Neuronal stem cell (in vitro differentiated cells): ENCODE results near the gene MICAL2.

Source experiments
- DNase-seq: peaks from one replicate; pipeline ENCODE4 v3.0.0-alpha.2; 2013; ENCODE audit warnings: low spot score
- H2AFZ ChIP-seq: one replicate; pipeline ENCODE4 v1.6.1; 2013; ENCODE audit warnings: mild to moderate bottlenecking, low read length, inconsistent platforms
- H2AK5ac ChIP-seq: 2 replicates; pipeline ENCODE4 v1.6.1; 2013; ENCODE audit warnings: low read depth, mild to moderate bottlenecking, inconsistent platforms, low read length, moderate library complexity, mixed read lengths
- H2BK120ac ChIP-seq: 2 replicates; pipeline ENCODE4 v1.6.1; 2013; ENCODE audit warnings: low read depth, mild to moderate bottlenecking, inconsistent platforms, low read length, moderate library complexity, mixed read lengths
- H2BK12ac ChIP-seq: one replicate; pipeline ENCODE4 v1.6.1; 2013; ENCODE audit warnings: low read length, inconsistent platforms
- H2BK15ac ChIP-seq: 2 replicates; pipeline ENCODE4 v1.6.1; 2013; ENCODE audit warnings: mild to moderate bottlenecking, low read length, inconsistent platforms, mixed read lengths
- H2BK5ac ChIP-seq: one replicate; pipeline ENCODE4 v1.6.1; 2013; ENCODE audit warnings: inconsistent platforms, mild to moderate bottlenecking, low read length, moderate library complexity
- H3K14ac ChIP-seq: one replicate; pipeline ENCODE4 v1.6.1; 2013; ENCODE audit warnings: low read length, inconsistent platforms
- H3K18ac ChIP-seq: 2 replicates; pipeline ENCODE4 v1.6.1; 2013; ENCODE audit warnings: low read length, inconsistent platforms
- H3K23ac ChIP-seq: 2 replicates; pipeline ENCODE4 v1.6.1; 2013; ENCODE audit warnings: low read depth, mild to moderate bottlenecking, mixed read lengths, low read length, inconsistent platforms; ENCODE audit not compliant: poor library complexity
- H3K27ac ChIP-seq: replicated peaks from 3 replicates; pipeline ENCODE4 v1.5.1; 2013; ENCODE audit warnings: low read length, inconsistent platforms
- H3K27me3 ChIP-seq, 3 experiments: 2 replicates each; pipeline ENCODE4 v1.6.1; 2013; ENCODE audit warnings: low read length in 3 of 3, mild to moderate bottlenecking in 2 of 3, inconsistent platforms in 1 of 3, low read depth in 1 of 3, mixed read lengths in 1 of 3, moderate library complexity in 1 of 3; ENCODE audit not compliant: control insufficient read depth in 3 of 3, insufficient read depth in 3 of 3
- H3K36me3 ChIP-seq, 2 donors: replicated peaks in 1 of 2; 2 replicates each; pipeline ENCODE4 v1.6.1; 2013; ENCODE audit warnings: low read length in 2 of 2; ENCODE audit not compliant: control insufficient read depth in 2 of 2, insufficient read depth in 2 of 2
- H3K4ac ChIP-seq: 2 replicates; pipeline ENCODE4 v1.6.1; 2013; ENCODE audit warnings: inconsistent platforms, mild to moderate bottlenecking, low read length, moderate library complexity
- H3K4me1 ChIP-seq, 2 donors: 1 replicate in 1 of 2; 2 replicates in 1 of 2; pipeline ENCODE4 v1.6.1; 2013; ENCODE audit warnings: low read length in 2 of 2, low read depth in 1 of 2; ENCODE audit not compliant: control insufficient read depth in 2 of 2, insufficient read depth in 1 of 2
- H3K4me2 ChIP-seq: one replicate; pipeline ENCODE4 v1.6.1; 2013; ENCODE audit warnings: mild to moderate bottlenecking, low read length, inconsistent platforms; ENCODE audit not compliant: insufficient read depth, poor library complexity, severe bottlenecking
- H3K4me3 ChIP-seq, 2 donors: 2 replicates each; pipeline ENCODE4 v1.5.1; 2013; ENCODE audit warnings: low read length in 2 of 2, mild to moderate bottlenecking in 2 of 2, inconsistent platforms in 1 of 2, moderate library complexity in 1 of 2
- H3K79me1 ChIP-seq: one replicate; pipeline ENCODE4 v1.6.1; 2013; ENCODE audit warnings: low read depth, mild to moderate bottlenecking, inconsistent platforms, low read length, moderate library complexity
- H3K9ac ChIP-seq: one replicate; pipeline ENCODE4 v1.6.1; 2013; ENCODE audit warnings: mild to moderate bottlenecking, low read depth, low read length, inconsistent platforms; ENCODE audit not compliant: poor library complexity
- H3K9me3 ChIP-seq, 2 donors: replicated peaks in 1 of 2; 2 replicates each; pipeline versions ENCODE3 to v1.6.1; 2013; ENCODE audit warnings: low read length in 2 of 2, mild to moderate bottlenecking in 2 of 2, inconsistent platforms in 1 of 2, low read depth in 1 of 2, mixed read lengths in 1 of 2, moderate library complexity in 1 of 2; ENCODE audit not compliant: control insufficient read depth in 2 of 2, insufficient read depth in 1 of 2
- H4K8ac ChIP-seq: one replicate; pipeline ENCODE4 v1.6.1; 2013; ENCODE audit warnings: low read depth, mild to moderate bottlenecking, inconsistent platforms, low read length, moderate library complexity
- H4K91ac ChIP-seq: one replicate; pipeline ENCODE4 v1.6.1; 2013; ENCODE audit warnings: low read length, low read depth, mild to moderate bottlenecking, inconsistent platforms; ENCODE audit not compliant: poor library complexity
- WGBS, 2 donors: extraction: QIAGEN DNeasy Blood & Tissue Kit; methylation state at CpG; one replicate each; pipeline ENCODE4 v1.1.7; 2013; ENCODE audit warnings: missing lambda C conversion rate in 2 of 2, mixed read lengths in 1 of 2; ENCODE audit not compliant: insufficient read length in 2 of 2, insufficient replicate concordance in 1 of 2; ENCODE audit errors: extremely low coverage in 2 of 2; 5-methylcytosine and 5-hydroxymethylcytosine counted together

Gene MICAL2

DNA sequence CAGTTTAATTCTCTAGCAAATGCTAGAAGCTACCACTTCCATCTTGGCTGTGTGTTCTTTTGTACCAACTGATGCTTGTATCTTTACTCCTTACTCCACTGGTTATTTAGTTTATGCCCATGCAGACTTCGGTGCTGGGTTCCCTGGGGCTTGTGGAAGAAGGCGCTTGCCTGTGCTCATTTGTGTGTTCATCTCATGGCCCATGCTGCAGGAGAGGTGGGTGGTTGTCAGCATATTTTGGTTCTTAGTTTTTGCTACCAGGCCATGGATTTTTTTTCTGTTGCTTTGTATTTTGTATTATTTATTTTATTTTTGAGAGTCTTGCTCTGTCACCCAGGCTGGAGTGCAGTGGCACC lies 22.4 kb downstream of the MICAL2 start:
- Histone ChIP-seq H4K8ac (no peak overlapping the region), H2BK120ac (no peak overlapping the region), H3K23ac (no peak overlapping the region), H2BK5ac (no peak overlapping the region), H2BK15ac (no peak overlapping the region), H3K36me3 (no peaks in the 10 kb centered on the region), H2AK5ac (no peak overlapping the region), H3K27me3 (peaks cover 0 to 2% (median 0%) of the 10 kb centered on the region in 3 experiments), H2BK12ac (no peak overlapping the region), H2AFZ (no peak overlapping the region), H3K18ac (no peak overlapping the region), H3K4me3 (no peak overlapping the region), H3K4me1 (peaks cover 1 to 3% of the 10 kb centered on the region in 2 donors), H3K79me1 (no peaks in the 10 kb centered on the region), H4K91ac (no peak overlapping the region), H3K9me3 (no peaks in the 10 kb centered on the region), H3K4ac (no peak overlapping the region), H3K4me2 (no peak overlapping the region), H3K27ac (no peak overlapping the region), H3K9ac (no peak overlapping the region), H3K14ac (no peak overlapping the region)
- no peak for DNase-seq
- WGBS, 2 donors = no CpG with 5 or more reads among the region's 2 CpGs

GRCh38 chr11:12133547-12134235 lies 23.3 kb downstream of the MICAL2 start:
- DNase-seq = no peak
- H2BK12ac ChIP-seq = no peak overlapping the region
- no peak overlapping the region for H3K4ac ChIP-seq
- H2BK120ac ChIP-seq = no peak overlapping the region
- no peak overlapping the region for H2BK5ac ChIP-seq
- H4K8ac ChIP-seq = no peak overlapping the region
- no CpG with 5 or more reads among the region's 5 CpGs for WGBS, 2 donors
- H3K4me2 ChIP-seq = no peak overlapping the region
- H3K23ac ChIP-seq = no peak overlapping the region
- no peak overlapping the region for H3K4me3 ChIP-seq
- no peak overlapping the region for H3K27ac ChIP-seq
- no peak overlapping the region for H3K9ac ChIP-seq
- no peak overlapping the region for H4K91ac ChIP-seq
- H3K9me3 ChIP-seq = no peaks in the 10 kb centered on the region
- H3K36me3 ChIP-seq = no peaks in the 10 kb centered on the region
- no peaks in the 10 kb centered on the region for H3K79me1 ChIP-seq
- no peak overlapping the region for H2AFZ ChIP-seq
- H3K27me3 ChIP-seq = peaks cover 0 to 2% (median 0%) of the 10 kb centered on the region in 3 experiments
- H2BK15ac ChIP-seq = no peak overlapping the region
- H3K14ac ChIP-seq = no peak overlapping the region
- no peak overlapping the region for H3K18ac ChIP-seq
- no peak overlapping the region for H2AK5ac ChIP-seq
- H3K4me1 ChIP-seq = peaks cover 6 to 9% of the 10 kb centered on the region in 2 donors

- peaks cover 6 to 9% of the 10 kb centered on the region in 2 donors for H3K4me1 ChIP-seq
- no peak overlapping the region for H2AK5ac ChIP-seq
- no peak for DNase-seq
- H4K91ac ChIP-seq = no peak overlapping the region
- no peak overlapping the region for H2AFZ ChIP-seq
- H3K4me2 ChIP-seq = no peak overlapping the region
- WGBS, 2 donors = no CpG with 5 or more reads among the region's 4 CpGs
- no peak overlapping the region for H3K9ac ChIP-seq
- no peak overlapping the region for H2BK15ac ChIP-seq
- peaks cover 0 to 2% (median 0%) of the 10 kb centered on the region in 3 experiments for H3K27me3 ChIP-seq
- no peak overlapping the region for H2BK120ac ChIP-seq
- no peak overlapping the region for H3K23ac ChIP-seq
- H3K4me3 ChIP-seq = no peak overlapping the region
- no peak overlapping the region for H3K18ac ChIP-seq
- H3K36me3 ChIP-seq = no peaks in the 10 kb centered on the region
- H2BK5ac ChIP-seq = no peak overlapping the region
- no peak overlapping the region for H3K14ac ChIP-seq
- H3K9me3 ChIP-seq = no peaks in the 10 kb centered on the region
- H2BK12ac ChIP-seq = no peak overlapping the region
- H4K8ac ChIP-seq = no peak overlapping the region
- H3K79me1 ChIP-seq = no peaks in the 10 kb centered on the region
- no peak overlapping the region for H3K27ac ChIP-seq
- no peak overlapping the region for H3K4ac ChIP-seq
Observed at GRCh38 chr11:12134236-12134585, 23.8 kb downstream of the MICAL2 start.

- Histone ChIP-seq H2BK120ac (no peak overlapping the region), H3K27ac (no peak overlapping the region), H3K23ac (no peak overlapping the region), H3K4me2 (no peak overlapping the region), H3K18ac (no peak overlapping the region), H3K36me3 (no peaks in the 10 kb centered on the region), H2AK5ac (no peak overlapping the region), H4K8ac (no peak overlapping the region), H2BK5ac (no peak overlapping the region), H4K91ac (no peak overlapping the region), H3K9me3 (no peaks in the 10 kb centered on the region), H3K4ac (no peak overlapping the region), H3K79me1 (no peaks in the 10 kb centered on the region), H2BK12ac (no peak overlapping the region), H3K4me3 (no peak overlapping the region), H3K27me3 (peaks cover 0 to 2% (median 0%) of the 10 kb centered on the region in 3 experiments), H2AFZ (no peak overlapping the region), H2BK15ac (no peak overlapping the region), H3K9ac (no peak overlapping the region), H3K14ac (no peak overlapping the region), H3K4me1 (peaks cover 6 to 10% of the 10 kb centered on the region in 2 donors)
- no peak for DNase-seq
- no CpG with 5 or more reads among the region's 1 CpG for WGBS, 2 donors
Observed at GRCh38 chr11:12135185-12135584, 24.8 kb downstream of the MICAL2 start.
